Measurements from ENCODE around the gene PALM. TPM values are rescaled to one million over a fixed set of nuclear protein-coding genes. Genes with fewer than 3 reads are reported as not detected.

Gene PALM
- total and polyA plus RNA-seq, 9 of the 15 experiments (the other 6 are each of a cell fraction or from before 2014, with no cell fraction given) = 0.04 to 6.6 (median 1.7) TPM

GRCh38 chr19:719636-720344 is 11.1 kb downstream of the PALM start:
- intact Hi-C loops (cut with micrococcal nuclease) = no loop called here
- H3K79me2 ChIP-seq (ENCODE audit: control insufficient read depth, insufficient read depth, low read length) = no peaks in the 10 kb centered on the region
- no TSS peak for BruUV-seq (replicated peaks)
- H3K4me1 ChIP-seq (replicated peaks in 1 of 2; ENCODE audit: control insufficient read depth in 2 of 2, insufficient read depth in 2 of 2, low read length in 2 of 2) = peaks cover 0 to 46% of the 10 kb centered on the region in 2 experiments; a peak in 2 of 5 replicates
- H3K4me2 ChIP-seq (ENCODE audit: insufficient read depth, low read length) = no peak overlapping the region
- H3K9me1 ChIP-seq (ENCODE audit: control insufficient read depth, insufficient read depth, low read length) = no peaks in the 10 kb centered on the region
- H4K20me1 ChIP-seq (replicated peaks; ENCODE audit: control insufficient read depth, insufficient read depth, low read length) = no peaks in the 10 kb centered on the region
- ATAC-seq (peak; percentile 76), FAIRE-seq (no peak), DNase-seq (ENCODE audit: extremely low read depth in 1 of 4, low spot score in 3 of 4) (peak; percentile 58 to 91 (median 84))
- H3K27ac ChIP-seq (ENCODE audit: extremely low read depth, low read depth, low read length) = no peak overlapping the region
- in situ Hi-C loops (cut with MboI) = no loop called here
- H3K9me3 ChIP-seq (replicated peaks; ENCODE audit: control insufficient read depth, insufficient read depth, low read depth, low read length) = no peaks in the 10 kb centered on the region; the same call in 1 of the 2 replicates
- CTCF ChIA-PET (ENCODE audit: low intra/inter-chr PET ratio) = interaction anchor here (0.7 kb wide), 1 partner anchor 10 kb away, joined by 3 read pairs; no protein-coding TSS in a partner anchor
- H3K9ac ChIP-seq (ENCODE audit: insufficient read depth in 1 of 2, low read depth in 2 of 2, low read length in 2 of 2) = peak overlapping the region in 1 of 2 experiments; percentile 64; a peak in 1 of 4 replicates
- POLR2A ChIA-PET = interaction anchor here (0.6 to 1.4 kb wide), 2 partner anchors 8 to 228 kb away, joined by 3 to 5 read pairs; no protein-coding TSS in a partner anchor
- no peak overlapping the region for H3K4me3 ChIP-seq
- H2AFZ ChIP-seq (ENCODE audit: low read depth, low read length) = no peak overlapping the region
- 23% methylated on average over 26 of the region's 79 CpGs for WGBS (ENCODE audit: insufficient coverage, low coverage, missing lambda C conversion rate)
- no peaks in the 10 kb centered on the region for H3K27me3 ChIP-seq (ENCODE audit: control insufficient read depth in 2 of 2, insufficient read depth in 2 of 2, low read length in 2 of 2)
- no peaks in the 10 kb centered on the region for H3K36me3 ChIP-seq (ENCODE audit: control insufficient read depth, insufficient read depth, low read length)
- TF ChIP-seq, protein P1, sequence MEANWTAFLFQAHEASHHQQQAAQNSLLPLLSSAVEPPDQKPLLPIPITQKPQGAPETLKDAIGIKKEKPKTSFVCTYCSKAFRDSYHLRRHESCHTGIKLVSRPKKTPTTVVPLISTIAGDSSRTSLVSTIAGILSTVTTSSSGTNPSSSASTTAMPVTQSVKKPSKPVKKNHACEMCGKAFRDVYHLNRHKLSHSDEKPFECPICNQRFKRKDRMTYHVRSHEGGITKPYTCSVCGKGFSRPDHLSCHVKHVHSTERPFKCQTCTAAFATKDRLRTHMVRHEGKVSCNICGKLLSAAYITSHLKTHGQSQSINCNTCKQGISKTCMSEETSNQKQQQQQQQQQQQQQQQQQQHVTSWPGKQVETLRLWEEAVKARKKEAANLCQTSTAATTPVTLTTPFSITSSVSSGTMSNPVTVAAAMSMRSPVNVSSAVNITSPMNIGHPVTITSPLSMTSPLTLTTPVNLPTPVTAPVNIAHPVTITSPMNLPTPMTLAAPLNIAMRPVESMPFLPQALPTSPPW (CRISPR knock-in tag; IDR thresholded peaks at IDR 0.05) = peak; percentile 79
- TF ChIP-seq SMAD3 (CRISPR knock-in tag; conservative IDR thresholded peaks at IDR 0.05) = no peak
- TF ChIP-seq KDM1A (IDR thresholded peaks at IDR 0.05) = peak; percentile 23 to 65; a peak in 3 of 4 replicates
- TF ChIP-seq ZNF316 (IDR thresholded peaks at IDR 0.05) = no peak
- peak; percentile 89 for TF ChIP-seq MXI1 (IDR thresholded peaks at IDR 0.05; ENCODE audit: low read depth, low read length)
- TF ChIP-seq SMARCA5 (IDR thresholded peaks at IDR 0.05) = 0 out of 2 replicates have a peak, but pooled peaks have one; percentile 34
- TF ChIP-seq POLR2G (IDR thresholded peaks at IDR 0.05; ENCODE audit: low read depth, low read length) = peak; percentile 36; the same call in 1 of the 2 replicates
- peak; percentile 89 for TF ChIP-seq RBM25 (IDR thresholded peaks at IDR 0.05; ENCODE audit: low read depth, low read length, severe bottlenecking)
- TF ChIP-seq NEUROD1 (IDR thresholded peaks at IDR 0.05; ENCODE audit: borderline replicate concordance, low read depth, low read length, partially characterized antibody) = peak; percentile 41
- no peak for TF ChIP-seq ZNF41 (CRISPR knock-in tag; conservative IDR thresholded peaks at IDR 0.05)
- TF ChIP-seq BCOR (IDR thresholded peaks at IDR 0.05) = peak; percentile 86
- TF ChIP-seq PCBP1 (IDR thresholded peaks at IDR 0.05; ENCODE audit: low read depth, low read length, poor library complexity, severe bottlenecking) = peak; percentile 74
- no peak for TF ChIP-seq ZNF695 (CRISPR knock-in tag; IDR thresholded peaks at IDR 0.05)
- 0 out of 2 replicates have a peak, but pooled peaks have one; percentile 53 for TF ChIP-seq ZBTB7A (IDR thresholded peaks at IDR 0.05; ENCODE audit: borderline replicate concordance, control insufficient read depth, low read depth, low read length)
- TF ChIP-seq TCF7 (IDR thresholded peaks at IDR 0.05; ENCODE audit: borderline replicate concordance) = no peak
- TF ChIP-seq, protein P2, sequence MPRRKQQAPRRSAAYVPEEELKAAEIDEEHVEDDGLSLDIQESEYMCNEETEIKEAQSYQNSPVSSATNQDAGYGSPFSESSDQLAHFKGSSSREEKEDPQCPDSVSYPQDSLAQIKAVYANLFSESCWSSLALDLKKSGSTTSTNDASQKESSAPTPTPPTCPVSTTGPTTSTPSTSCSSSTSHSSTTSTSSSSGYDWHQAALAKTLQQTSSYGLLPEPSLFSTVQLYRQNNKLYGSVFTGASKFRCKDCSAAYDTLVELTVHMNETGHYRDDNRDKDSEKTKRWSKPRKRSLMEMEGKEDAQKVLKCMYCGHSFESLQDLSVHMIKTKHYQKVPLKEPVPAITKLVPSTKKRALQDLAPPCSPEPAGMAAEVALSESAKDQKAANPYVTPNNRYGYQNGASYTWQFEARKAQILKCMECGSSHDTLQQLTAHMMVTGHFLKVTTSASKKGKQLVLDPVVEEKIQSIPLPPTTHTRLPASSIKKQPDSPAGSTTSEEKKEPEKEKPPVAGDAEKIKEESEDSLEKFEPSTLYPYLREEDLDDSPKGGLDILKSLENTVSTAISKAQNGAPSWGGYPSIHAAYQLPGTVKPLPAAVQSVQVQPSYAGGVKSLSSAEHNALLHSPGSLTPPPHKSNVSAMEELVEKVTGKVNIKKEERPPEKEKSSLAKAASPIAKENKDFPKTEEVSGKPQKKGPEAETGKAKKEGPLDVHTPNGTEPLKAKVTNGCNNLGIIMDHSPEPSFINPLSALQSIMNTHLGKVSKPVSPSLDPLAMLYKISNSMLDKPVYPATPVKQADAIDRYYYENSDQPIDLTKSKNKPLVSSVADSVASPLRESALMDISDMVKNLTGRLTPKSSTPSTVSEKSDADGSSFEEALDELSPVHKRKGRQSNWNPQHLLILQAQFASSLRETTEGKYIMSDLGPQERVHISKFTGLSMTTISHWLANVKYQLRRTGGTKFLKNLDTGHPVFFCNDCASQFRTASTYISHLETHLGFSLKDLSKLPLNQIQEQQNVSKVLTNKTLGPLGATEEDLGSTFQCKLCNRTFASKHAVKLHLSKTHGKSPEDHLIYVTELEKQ (CRISPR knock-in tag; IDR thresholded peaks at IDR 0.05) = no peak
- TF ChIP-seq RCOR1 (IDR thresholded peaks at IDR 0.05; ENCODE audit: borderline replicate concordance in 1 of 2, low read depth in 2 of 2, low read length in 2 of 2) = peak in 1 of 2 experiments; percentile 80; a peak in 3 of 4 replicates
- peak; percentile 82 for TF ChIP-seq BMI1 (IDR thresholded peaks at IDR 0.05; ENCODE audit: low read length)

Data from K562 (cell line).